HCT116 (cell line): Measurements from ENCODE around the gene ZC3H8. TPM values are rescaled to one million over a fixed set of nuclear protein-coding genes. Genes with fewer than 3 reads are reported as not detected.

ENCODE experiments used
- ATAC-seq: fragments of 200-7000 bp; cut with Tn5 transposase; 2 replicates; pipeline ENCODE4 v1.9.1; 2020; ENCODE audit warnings: mild to moderate bottlenecking, moderate library complexity
- BruUV-seq: library from RNA; stranded (reverse); fragments of 400-500 nt; replicated peaks from 2 replicates; lab custom pipeline; 2021; lab: Mats Ljungman, UMichigan
- CTCF ChIA-PET: fragments of 300-600 bp; sonication (Branson Sonifier 250); formaldehyde crosslinking; loops from one replicate; lab custom pipeline; 2021; ENCODE audit warnings: antibody characterized with exemption; lab: Charles Lee
- POLR2A ChIA-PET: fragments of 300-600, 350-600 bp; sonication (Branson Sonifier 250); formaldehyde crosslinking; loops from one replicate; lab custom pipeline; 2021; ENCODE audit warnings: antibody characterized with exemption; lab: Charles Lee
- RAD21 ChIA-PET, 2 experiments: fragments of 300-600 bp; sonication (Branson Sonifier 250); formaldehyde crosslinking; loops; one replicate each; lab custom pipeline; 2023; ENCODE audit warnings: low total read pairs in 2 of 2; ENCODE audit not compliant: uncharacterized antibody in 2 of 2, unreplicated experiment in 2 of 2, low non-redundant PET in 1 of 2; lab: Charles Lee
- DNase-seq: peaks from one replicate; pipeline ENCODE4 v3.0.0-alpha.2; 2010; ENCODE audit warnings: low read depth, low spot score
- H2AFZ ChIP-seq: fragments of 200-600 bp; shearing (Covaris generic), sonication (generic); 2 replicates; pipeline ENCODE4 v1.6.1; 2017; ENCODE audit warnings: low read depth, mixed run types, mixed read lengths, antibody characterized with exemption, low read length; ENCODE audit not compliant: poor library complexity, severe bottlenecking
- H3K27ac ChIP-seq: 2 replicates; pipeline ENCODE4 v1.5.1; 2012; ENCODE audit warnings: low read depth, low read length
- H3K27me3 ChIP-seq: fragments of 200-600 bp; sonication (generic); 2 replicates; pipeline ENCODE4 v1.6.1; 2016; ENCODE audit warnings: mixed run types, low read length, mixed read lengths; ENCODE audit not compliant: insufficient read depth
- H3K36me3 ChIP-seq, 2 experiments: fragments of 200-500 bp in 1 of 2; fragments of 200-600 bp in 1 of 2; sonication (Bioruptor generic) in 1 of 2; sonication (generic) in 1 of 2; 2 replicates each; pipeline versions ENCODE4 v1.5.1 to v1.6.1; 2014 to 2016; ENCODE audit warnings: low read length in 2 of 2, inconsistent platforms in 1 of 2, mixed read lengths in 1 of 2, mixed run types in 1 of 2; ENCODE audit not compliant: insufficient read depth in 2 of 2, control insufficient read depth in 1 of 2
- H3K4me1 ChIP-seq, 2 experiments: fragments of 200-600 bp in 1 of 2; sonication (generic) in 1 of 2; 2 replicates each; pipeline versions ENCODE4 v1.5.1 to v1.6.1; 2012 to 2017; ENCODE audit warnings: low read length in 2 of 2, inconsistent platforms in 1 of 2, mild to moderate bottlenecking in 1 of 2, mixed read lengths in 1 of 2, mixed run types in 1 of 2, moderate library complexity in 1 of 2; ENCODE audit not compliant: insufficient read depth in 2 of 2, control insufficient read depth in 1 of 2
- H3K4me2 ChIP-seq: fragments of 200-600 bp; sonication (generic); 2 replicates; pipeline ENCODE4 v1.6.1; 2017; ENCODE audit warnings: mixed run types, low read length, mixed read lengths
- H3K4me3 ChIP-seq, 2 experiments: fragments of 200-600 bp in 1 of 2; sonication (generic) in 1 of 2; replicated peaks in 1 of 2; 2 replicates each; pipeline ENCODE4 v1.5.1; 2011 to 2016; ENCODE audit warnings: low read length in 2 of 2, control low read depth in 1 of 2, low read depth in 1 of 2, mild to moderate bottlenecking in 1 of 2, mixed read lengths in 1 of 2, mixed run types in 1 of 2
- H3K79me2 ChIP-seq: fragments of 200-600 bp; sonication (generic); 2 replicates; pipeline ENCODE4 v1.6.1; 2017; ENCODE audit warnings: mild to moderate bottlenecking, mixed run types, low read length, moderate library complexity, mixed read lengths; ENCODE audit not compliant: insufficient read depth
- H3K9ac ChIP-seq: fragments of 200-600 bp; sonication (generic); 2 replicates; pipeline ENCODE4 v1.6.1; 2016; ENCODE audit warnings: low read length, mixed read lengths
- H3K9me2 ChIP-seq: fragments of 200-600 bp; sonication (generic), shearing (Covaris generic); 2 replicates; pipeline ENCODE4 v1.6.1; 2017; ENCODE audit warnings: mixed run types, mild to moderate bottlenecking, moderate library complexity; ENCODE audit not compliant: insufficient read depth
- H3K9me3 ChIP-seq, 2 experiments: fragments of 200-500 bp in 1 of 2; fragments of 200-600 bp in 1 of 2; sonication (Bioruptor generic) in 1 of 2; sonication (generic) in 1 of 2; 2 replicates each; pipeline ENCODE4 v1.6.1; 2014 to 2017; ENCODE audit warnings: low read length in 2 of 2, mixed read lengths in 2 of 2, inconsistent platforms in 1 of 2, low read depth in 1 of 2, mild to moderate bottlenecking in 1 of 2, mixed run types in 1 of 2, moderate library complexity in 1 of 2; ENCODE audit not compliant: control insufficient read depth in 1 of 2, insufficient read depth in 1 of 2
- H4K20me1 ChIP-seq: fragments of 200-600 bp; sonication (generic), shearing (Covaris generic); 2 replicates; pipeline ENCODE4 v1.6.1; 2017; ENCODE audit warnings: mixed run types, mild to moderate bottlenecking, moderate library complexity; ENCODE audit not compliant: insufficient read depth
- CBX3 ChIP-seq: IDR thresholded peaks from 2 replicates; pipeline ENCODE4 v1.6.1; 2012; ENCODE audit warnings: low read depth
- CEBPB ChIP-seq: IDR thresholded peaks from 2 replicates; pipeline ENCODE4 v1.6.1; 2012; ENCODE audit warnings: low read depth
- CTCF ChIP-seq, 3 experiments: fragments of 200-600 bp in 1 of 3; sonication (generic) in 1 of 3; IDR thresholded peaks in 2 of 3; conservative IDR thresholded peaks in 1 of 3; 2 replicates each; pipeline ENCODE4 v1.5.1; 2012 to 2017; ENCODE audit warnings: low read depth in 2 of 3, low read length in 2 of 3, antibody characterized with exemption in 1 of 3, borderline replicate concordance in 1 of 3, control low read depth in 1 of 3, mild to moderate bottlenecking in 1 of 3, mixed read lengths in 1 of 3, mixed run types in 1 of 3, moderate library complexity in 1 of 3; ENCODE audit not compliant: insufficient read depth in 1 of 3
- EGR1 ChIP-seq: IDR thresholded peaks from 2 replicates; pipeline ENCODE4 v1.6.1; 2012; ENCODE audit warnings: low read depth
- ELF1 ChIP-seq: IDR thresholded peaks from 2 replicates; pipeline ENCODE4 v1.6.1; 2012; ENCODE audit warnings: low read depth, borderline replicate concordance
- EZH2 ChIP-seq: fragments of 200-600 bp; sonication (generic); IDR thresholded peaks from 2 replicates; pipeline ENCODE4 v1.6.1; 2017; ENCODE audit warnings: antibody characterized with exemption, mixed run types
- FOSL1 ChIP-seq: IDR thresholded peaks from 2 replicates; pipeline ENCODE4 v1.6.1; 2012; ENCODE audit warnings: low read depth
- JUND ChIP-seq: IDR thresholded peaks from 2 replicates; pipeline ENCODE4 v1.6.1; 2012
- MAX ChIP-seq: IDR thresholded peaks from 2 replicates; pipeline ENCODE4 v1.6.1; 2012
- POLR2A ChIP-seq: IDR thresholded peaks from 2 replicates; pipeline ENCODE4 v1.7.0; 2011; ENCODE audit warnings: borderline replicate concordance; ENCODE audit not compliant: insufficient read depth, insufficient read length; ENCODE audit errors: extremely low read depth
- POLR2AphosphoS5 ChIP-seq: IDR thresholded peaks from 2 replicates; pipeline ENCODE4 v1.6.1; 2011; ENCODE audit warnings: mild to moderate bottlenecking, low read depth, low read length, moderate library complexity
- RAD21 ChIP-seq: IDR thresholded peaks from 2 replicates; pipeline ENCODE4 v1.6.1; 2012; ENCODE audit warnings: low read depth, mild to moderate bottlenecking
- SP1 ChIP-seq: IDR thresholded peaks from 2 replicates; pipeline ENCODE4 v1.6.1; 2012; ENCODE audit warnings: low read depth
- SRF ChIP-seq: IDR thresholded peaks from 2 replicates; pipeline ENCODE4 v1.6.1; 2012; ENCODE audit warnings: low read depth
- TCF7L2 ChIP-seq: IDR thresholded peaks from 2 replicates; pipeline ENCODE4 v1.7.0; 2011; ENCODE audit warnings: borderline replicate concordance, inconsistent platforms; ENCODE audit not compliant: insufficient read depth, insufficient read length; ENCODE audit errors: extremely low read depth
- ZFX ChIP-seq: fragments of 450-650 bp; IDR thresholded peaks from 2 replicates; pipeline ENCODE4 v1.6.1; 2017
- ZNF274 ChIP-seq: fragments of 200-500 bp; sonication (Bioruptor generic); IDR thresholded peaks from 2 replicates; pipeline ENCODE4 v1.6.1; 2014; ENCODE audit warnings: mild to moderate bottlenecking, low read depth, low read length, inconsistent platforms
- intact Hi-C: fragments of 100-400 bp; cut with micrococcal nuclease; formaldehyde crosslinking; loops from 2 replicates; pipeline ENCODE4 v1.10.0; 2022
- total RNA-seq: library from RNA; stranded (reverse); gene quantifications from one replicate; pipeline ENCODE4 v1.2.1, GENCODE V29; 2021; ENCODE audit not compliant: unreplicated experiment
- TF ChIP-seq, protein P1 (sequence below): IDR thresholded peaks from 2 replicates; pipeline ENCODE4 v1.6.1; 2011; ENCODE audit warnings: mild to moderate bottlenecking, low read length, moderate library complexity; ENCODE audit not compliant: insufficient replicate concordance; ENCODE audit errors: extremely low read depth
- TF ChIP-seq, protein P2 (sequence below): IDR thresholded peaks from 2 replicates; pipeline ENCODE4 v1.6.1; 2012; ENCODE audit warnings: low read depth

The ZC3H8 gene
- total RNA-seq, 1 experiment from 2014 or later = 13.4 TPM

DNA sequence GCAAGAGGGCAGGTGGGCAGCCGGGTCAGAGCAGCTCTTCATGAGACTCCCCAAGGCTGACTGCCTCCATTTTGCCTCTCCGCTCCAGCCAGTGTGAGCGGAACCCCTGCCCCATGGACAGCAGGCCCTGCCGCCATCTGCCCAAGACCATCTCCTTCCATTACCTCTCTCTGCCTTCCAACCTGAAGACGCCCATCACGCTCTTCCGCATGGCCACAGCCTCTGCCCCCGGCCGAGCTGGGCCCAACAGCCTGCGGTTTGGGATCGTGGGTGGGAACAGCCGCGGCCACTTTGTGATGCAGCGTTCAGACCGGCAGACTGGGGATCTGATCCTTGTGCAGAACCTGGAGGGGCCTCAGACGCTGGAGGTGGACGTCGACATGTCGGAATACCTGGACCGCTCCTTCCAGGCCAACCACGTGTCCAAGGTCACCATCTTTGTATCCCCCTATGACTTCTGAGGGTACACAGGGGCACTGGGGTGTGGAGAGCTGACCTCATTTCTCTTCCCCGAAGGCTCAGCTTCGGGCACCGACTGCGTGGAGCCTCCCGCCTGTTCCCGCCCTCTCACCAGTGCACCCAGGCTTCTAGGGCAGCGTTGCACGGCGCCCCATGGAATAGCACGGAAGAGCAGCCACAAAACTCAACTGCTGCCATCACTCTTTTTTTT is 67.7 kb downstream of the ZC3H8 start:
- ChIA-PET POLR2A (no interaction called here), CTCF (no interaction called here), RAD21 (no interaction called here)
- H3K79me2 ChIP-seq = no peaks in the 10 kb centered on the region
- BruUV-seq = no TSS peak
- no peaks in the 10 kb centered on the region for H3K9me3 ChIP-seq
- no peak overlapping the region for H3K9ac ChIP-seq
- H4K20me1 ChIP-seq = no peaks in the 10 kb centered on the region
- H3K36me3 ChIP-seq = no peaks in the 10 kb centered on the region
- H2AFZ ChIP-seq = no peak overlapping the region
- H3K27me3 ChIP-seq = no peaks in the 10 kb centered on the region
- no peak for DNase-seq
- peaks cover 0 to 14% of the 10 kb centered on the region in 2 experiments; a peak in 2 of 4 replicates for H3K4me1 ChIP-seq
- H3K27ac ChIP-seq = no peak overlapping the region
- H3K4me3 ChIP-seq = no peak overlapping the region
- no peak for ATAC-seq
- intact Hi-C loops = no loop called here
- no peaks in the 10 kb centered on the region for H3K9me2 ChIP-seq
- no peak overlapping the region for H3K4me2 ChIP-seq
- TF ChIP-seq POLR2AphosphoS5 (no peak), POLR2A (no peak), ELF1 (no peak), TCF7L2 (no peak), SRF (no peak), CTCF (IDR thresholded peaks at IDR 0.05 in 2 of 3, conservative IDR thresholded peaks at IDR 0.05 in 1 of 3; ENCODE audit: borderline replicate concordance in 1 of 3, insufficient read depth in 1 of 3, low read depth in 2 of 3, low read length in 2 of 3) (no peak), RAD21 (no peak), CBX3 (no peak), CEBPB (no peak), SP1 (no peak), EZH2 (no peak), ZNF274 (no peak), FOSL1 (no peak), JUND (no peak), EGR1 (no peak), MAX (no peak), ZFX (no peak)
- TF ChIP-seq, protein P1, sequence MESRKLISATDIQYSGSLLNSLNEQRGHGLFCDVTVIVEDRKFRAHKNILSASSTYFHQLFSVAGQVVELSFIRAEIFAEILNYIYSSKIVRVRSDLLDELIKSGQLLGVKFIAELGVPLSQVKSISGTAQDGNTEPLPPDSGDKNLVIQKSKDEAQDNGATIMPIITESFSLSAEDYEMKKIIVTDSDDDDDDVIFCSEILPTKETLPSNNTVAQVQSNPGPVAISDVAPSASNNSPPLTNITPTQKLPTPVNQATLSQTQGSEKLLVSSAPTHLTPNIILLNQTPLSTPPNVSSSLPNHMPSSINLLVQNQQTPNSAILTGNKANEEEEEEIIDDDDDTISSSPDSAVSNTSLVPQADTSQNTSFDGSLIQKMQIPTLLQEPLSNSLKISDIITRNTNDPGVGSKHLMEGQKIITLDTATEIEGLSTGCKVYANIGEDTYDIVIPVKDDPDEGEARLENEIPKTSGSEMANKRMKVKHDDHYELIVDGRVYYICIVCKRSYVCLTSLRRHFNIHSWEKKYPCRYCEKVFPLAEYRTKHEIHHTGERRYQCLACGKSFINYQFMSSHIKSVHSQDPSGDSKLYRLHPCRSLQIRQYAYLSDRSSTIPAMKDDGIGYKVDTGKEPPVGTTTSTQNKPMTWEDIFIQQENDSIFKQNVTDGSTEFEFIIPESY = no peak
- TF ChIP-seq, protein P2, sequence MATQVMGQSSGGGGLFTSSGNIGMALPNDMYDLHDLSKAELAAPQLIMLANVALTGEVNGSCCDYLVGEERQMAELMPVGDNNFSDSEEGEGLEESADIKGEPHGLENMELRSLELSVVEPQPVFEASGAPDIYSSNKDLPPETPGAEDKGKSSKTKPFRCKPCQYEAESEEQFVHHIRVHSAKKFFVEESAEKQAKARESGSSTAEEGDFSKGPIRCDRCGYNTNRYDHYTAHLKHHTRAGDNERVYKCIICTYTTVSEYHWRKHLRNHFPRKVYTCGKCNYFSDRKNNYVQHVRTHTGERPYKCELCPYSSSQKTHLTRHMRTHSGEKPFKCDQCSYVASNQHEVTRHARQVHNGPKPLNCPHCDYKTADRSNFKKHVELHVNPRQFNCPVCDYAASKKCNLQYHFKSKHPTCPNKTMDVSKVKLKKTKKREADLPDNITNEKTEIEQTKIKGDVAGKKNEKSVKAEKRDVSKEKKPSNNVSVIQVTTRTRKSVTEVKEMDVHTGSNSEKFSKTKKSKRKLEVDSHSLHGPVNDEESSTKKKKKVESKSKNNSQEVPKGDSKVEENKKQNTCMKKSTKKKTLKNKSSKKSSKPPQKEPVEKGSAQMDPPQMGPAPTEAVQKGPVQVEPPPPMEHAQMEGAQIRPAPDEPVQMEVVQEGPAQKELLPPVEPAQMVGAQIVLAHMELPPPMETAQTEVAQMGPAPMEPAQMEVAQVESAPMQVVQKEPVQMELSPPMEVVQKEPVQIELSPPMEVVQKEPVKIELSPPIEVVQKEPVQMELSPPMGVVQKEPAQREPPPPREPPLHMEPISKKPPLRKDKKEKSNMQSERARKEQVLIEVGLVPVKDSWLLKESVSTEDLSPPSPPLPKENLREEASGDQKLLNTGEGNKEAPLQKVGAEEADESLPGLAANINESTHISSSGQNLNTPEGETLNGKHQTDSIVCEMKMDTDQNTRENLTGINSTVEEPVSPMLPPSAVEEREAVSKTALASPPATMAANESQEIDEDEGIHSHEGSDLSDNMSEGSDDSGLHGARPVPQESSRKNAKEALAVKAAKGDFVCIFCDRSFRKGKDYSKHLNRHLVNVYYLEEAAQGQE = no peak
